HG03108 (cell line): ENCODE measurements around the gene RTEL1.
"Not testable (repeated sequence)": the region's sequence is repeated elsewhere in the genome, so short reads cannot be mapped to it uniquely, and the experiment has no call there.

Experiments
- ATAC-seq: cut with Tn5 transposase; IDR thresholded peaks from one replicate; pipeline ENCODE4 v1.9.1; 2021; ENCODE audit warnings: moderate library complexity; ENCODE audit not compliant: unreplicated experiment

The RTEL1 gene

GRCh38 chr20:63657937-63658748 lies at the start of gene RTEL1:
Gene RTEL1, plus strand, starts transcription at chr20:63658312. Its CDS starts 1,091 bp downstream, at chr20:63659403.
- peak; percentile 77 for ATAC-seq

- no peak for ATAC-seq
These were observed 47.3 kb upstream of the RTEL1 start for GRCh38 chr20:63610581-63611435.

GRCh38 chr20:63611646-63612045 lies 46.5 kb upstream of the RTEL1 start:
- no peak for ATAC-seq

DNA sequence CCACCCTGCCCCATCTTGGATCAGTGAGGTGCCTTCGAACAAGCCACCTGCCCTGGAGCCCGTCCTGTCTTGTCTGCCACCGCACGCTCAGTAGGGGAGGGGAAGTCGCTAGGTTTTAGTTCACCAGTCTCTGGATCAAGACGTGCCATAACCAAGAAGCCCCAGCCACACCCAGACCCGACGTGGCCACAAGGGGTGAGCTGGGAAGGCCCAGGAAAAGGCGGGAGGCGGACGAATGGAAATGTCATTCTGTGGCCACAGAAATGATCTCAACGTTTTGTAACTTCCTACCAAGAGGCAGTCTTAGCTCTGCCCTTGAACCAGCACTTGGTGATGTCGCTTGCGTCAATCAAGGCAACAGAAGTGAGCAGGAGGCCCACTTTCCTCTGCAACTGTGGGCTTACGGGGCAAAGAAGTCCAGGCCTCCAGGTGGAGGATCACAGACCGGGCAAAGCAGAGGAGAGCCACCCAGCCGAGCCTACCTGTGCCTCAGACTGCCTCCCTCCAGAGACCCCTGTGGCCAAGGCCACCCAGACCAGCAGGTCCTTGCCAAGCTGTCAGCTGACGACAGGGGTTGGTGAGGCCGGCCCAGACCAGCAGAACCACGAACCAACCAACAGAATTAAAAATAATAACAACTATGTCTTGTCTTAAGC lies 45.7 kb upstream of the RTEL1 start:
- ATAC-seq = no peak

DNA sequence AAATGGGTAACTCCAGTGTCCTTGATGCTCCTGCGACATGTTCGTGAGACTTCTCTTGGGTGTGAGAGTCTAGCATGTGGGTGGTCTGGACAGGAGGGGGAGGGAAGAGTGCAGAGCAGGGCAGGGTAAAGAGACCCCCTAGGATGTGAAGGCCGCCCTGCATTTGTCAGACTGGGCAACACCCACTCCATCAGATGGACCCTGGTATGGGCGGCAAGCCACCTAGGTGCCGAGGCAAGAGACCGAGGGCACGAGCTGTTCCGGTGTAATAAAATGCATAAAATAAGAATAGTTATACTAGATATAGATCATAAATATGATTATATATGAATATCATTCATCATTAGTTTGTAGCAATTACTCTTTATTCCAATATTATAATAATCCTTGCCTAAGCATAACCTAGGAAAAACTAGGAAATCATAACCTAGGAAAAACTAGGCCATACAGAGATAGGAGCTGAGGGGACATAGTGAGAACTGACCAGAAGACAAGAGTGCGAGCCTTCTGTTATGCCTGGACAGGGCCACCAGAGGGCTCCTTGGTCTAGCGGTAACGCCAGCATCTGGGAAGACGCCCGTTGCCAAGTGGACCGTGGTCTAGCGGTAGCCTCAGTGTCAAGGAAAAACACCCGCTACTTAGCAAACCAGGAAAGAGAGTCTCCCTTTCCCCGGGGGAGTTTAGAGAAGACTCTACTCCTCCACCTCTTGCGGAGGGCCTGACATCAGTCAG lies 44.1 kb upstream of the RTEL1 start:
- not testable (repeated sequence) for ATAC-seq

- ATAC-seq = no peak
These were observed 40.8 kb upstream of the RTEL1 start for GRCh38 chr20:63617092-63617875.

GRCh38 chr20:63617876-63618265 lies 40.2 kb upstream of the RTEL1 start:
- ATAC-seq = no peak

- ATAC-seq = no peak
These were observed 39.7 kb upstream of the RTEL1 start for GRCh38 chr20:63618291-63618980.

- ATAC-seq = no peak
These were observed 39.0 kb upstream of the RTEL1 start for GRCh38 chr20:63619086-63619485.

DNA sequence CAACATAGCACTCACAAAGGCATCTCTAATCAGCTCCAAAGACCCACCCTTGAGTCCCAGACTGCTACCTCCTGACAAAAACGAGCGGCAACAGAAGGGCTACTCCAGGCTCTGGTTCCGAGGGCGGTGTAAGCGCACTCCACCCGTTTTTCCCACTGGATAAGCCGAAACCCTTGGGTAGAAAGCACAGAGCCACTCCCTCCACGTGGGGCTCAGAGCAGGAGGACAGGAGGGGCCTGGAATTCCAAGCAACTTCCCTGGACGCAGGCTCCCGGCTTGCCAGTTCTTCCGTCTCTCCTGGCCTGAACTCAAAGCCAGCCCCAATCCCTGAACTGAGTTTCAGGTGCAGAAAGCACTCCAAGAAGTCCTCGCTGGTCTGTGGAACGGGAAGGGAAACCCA lies 38.6 kb upstream of the RTEL1 start:
- no peak for ATAC-seq

GRCh38 chr20:63620991-63621390 lies 37.1 kb upstream of the RTEL1 start:
- no peak for ATAC-seq

DNA sequence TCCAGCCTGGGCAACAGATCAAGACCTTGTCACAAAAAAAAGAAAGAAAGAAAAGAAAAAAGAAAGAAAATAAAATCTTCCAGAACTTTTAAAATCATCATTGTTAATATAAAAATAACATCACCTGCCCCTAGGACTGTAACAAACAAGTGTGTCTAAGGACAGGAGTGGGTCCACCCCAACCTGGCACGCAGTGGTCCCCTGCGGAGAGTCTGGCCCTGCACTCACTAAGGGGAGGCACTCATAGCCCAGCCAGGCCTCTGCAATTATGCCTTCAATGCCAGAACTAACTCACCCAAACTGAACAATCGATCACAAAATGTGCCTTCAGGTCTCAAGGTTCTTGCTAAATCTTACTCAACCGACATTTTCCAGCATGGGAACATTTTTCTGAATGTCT lies 36.0 kb upstream of the RTEL1 start:
- ATAC-seq = no peak

GRCh38 chr20:63622732-63623131 lies 35.4 kb upstream of the RTEL1 start:
- no peak for ATAC-seq

GRCh38 chr20:63624486-63624885 lies 33.6 kb upstream of the RTEL1 start:
- no peak for ATAC-seq

DNA sequence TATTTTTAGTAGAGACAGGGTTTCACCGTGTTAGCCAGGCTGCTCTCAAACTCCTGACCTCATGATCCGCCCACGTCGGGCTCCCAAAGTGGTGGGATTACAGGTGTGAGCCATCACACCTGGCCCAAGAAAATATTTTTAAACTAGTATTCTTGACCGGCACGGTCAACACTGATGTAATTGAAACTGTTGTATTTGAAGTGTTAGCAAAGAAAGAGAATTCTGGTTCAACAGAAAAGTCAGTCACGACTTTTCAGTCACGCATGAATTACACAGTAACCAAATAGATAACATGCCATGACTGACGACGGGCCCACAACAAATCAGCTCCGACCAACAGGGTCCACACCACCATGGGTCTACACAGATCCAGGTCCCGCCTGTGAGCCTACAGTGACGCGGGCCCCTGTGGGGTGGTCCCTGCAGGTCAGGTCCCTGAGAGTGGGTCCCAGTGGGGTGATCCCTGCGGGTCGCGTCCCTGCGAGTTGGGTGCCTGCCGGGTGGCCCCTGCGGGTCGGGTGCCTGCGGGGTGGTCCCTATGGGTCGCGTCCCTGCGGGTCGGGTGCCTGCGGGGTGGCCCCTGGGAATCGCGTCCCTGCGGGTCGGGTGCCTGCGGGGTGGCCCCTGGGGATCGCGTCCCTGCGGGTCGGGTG lies 32.2 kb upstream of the RTEL1 start:
- ATAC-seq = no peak

DNA sequence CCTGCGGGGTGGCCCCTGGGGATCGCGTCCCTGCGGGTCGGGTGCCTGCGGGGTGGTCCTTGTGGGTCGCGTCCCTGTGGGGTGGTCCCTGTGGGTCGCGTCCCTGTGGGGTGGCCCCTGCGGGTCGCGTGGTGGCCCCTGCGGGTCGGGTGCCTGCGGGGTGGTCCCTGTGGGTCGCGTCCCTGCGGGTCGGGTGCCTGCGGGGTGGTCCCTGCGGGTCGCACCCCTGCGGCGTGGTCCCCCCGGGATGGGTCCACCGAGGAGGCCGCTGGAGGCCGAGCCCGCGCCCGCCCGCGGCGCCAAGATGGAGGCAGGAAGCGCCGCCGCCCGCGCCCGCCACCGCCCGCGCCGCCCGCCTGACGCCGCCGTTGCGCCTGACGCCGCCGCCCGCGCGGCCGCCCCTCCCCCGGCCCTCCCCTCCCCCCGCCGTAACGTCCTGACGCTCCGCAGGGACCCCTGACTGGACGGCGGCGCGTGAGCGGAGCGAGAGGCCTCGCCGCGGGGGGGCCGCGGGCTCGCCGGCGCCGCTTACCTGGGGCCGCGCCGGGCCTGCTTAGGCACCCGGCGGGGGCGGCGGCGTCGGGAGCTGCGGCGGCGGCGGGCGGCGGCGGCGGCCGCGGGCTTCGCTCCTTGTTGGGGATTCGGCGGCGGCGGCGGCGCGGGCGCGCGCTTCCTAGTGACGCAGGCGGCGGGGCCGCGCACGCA lies 31.5 kb upstream of the RTEL1 start, which contains the start of gene GMEB2:
Gene GMEB2 (minus strand): TSS at position 678 of the 705 bp plus-strand sequence. CDS start 7,704 bp downstream, outside the sequence.
- ATAC-seq = peak; percentile 39

DNA sequence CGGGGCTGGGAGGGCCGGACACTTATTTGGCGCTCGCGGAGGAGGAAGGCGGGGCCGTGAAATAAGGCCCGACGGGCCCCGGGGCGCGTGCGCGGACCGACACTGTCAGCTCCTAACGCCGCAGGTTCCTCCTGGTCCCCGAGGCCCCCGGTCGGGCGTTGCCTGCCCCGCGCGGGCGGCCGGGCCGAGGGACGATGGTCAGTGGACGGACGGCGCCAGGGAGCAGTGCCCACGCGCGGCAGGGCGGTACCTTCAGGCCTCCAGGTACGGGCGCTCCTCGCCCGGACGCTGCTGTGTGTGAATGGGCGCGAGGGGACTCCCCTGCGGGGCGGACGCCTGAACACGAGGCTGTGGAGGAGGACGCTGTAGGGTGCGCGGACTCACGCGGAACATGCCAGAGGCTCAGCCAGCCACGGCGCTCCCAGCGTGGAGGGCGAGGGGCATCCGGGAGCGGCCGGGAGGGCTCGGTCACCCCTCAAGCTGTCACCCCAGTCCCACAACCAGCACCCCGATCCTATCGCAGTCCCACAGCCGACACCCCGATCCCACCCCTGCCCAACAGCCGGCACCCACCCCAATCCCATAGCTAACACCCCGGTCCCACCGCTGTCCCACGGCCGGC lies 30.9 kb upstream of the RTEL1 start:
- ATAC-seq = peak; percentile 83

- no peak for ATAC-seq
These were observed 30.3 kb upstream of the RTEL1 start for GRCh38 chr20:63627751-63628245.
